Skin epidermis (tissue), 12 donors: ENCODE measurements around the gene LIM2.

Source experiments
- H3K27ac ChIP-seq, 21 experiments: fragments of 200-600 bp; sonication (generic) in 11 of 21; one replicate each; pipeline ENCODE4 v1.5.0; 2020; ENCODE audit warnings: mild to moderate bottlenecking in 3 of 21, inconsistent platforms in 2 of 21, moderate library complexity in 2 of 21
- H3K4me3 ChIP-seq, 7 experiments: fragments of 200-600 bp; sonication (generic) in 2 of 7; one replicate each; pipeline ENCODE4 v1.5.0; 2020; ENCODE audit warnings: inconsistent platforms in 2 of 7, mild to moderate bottlenecking in 2 of 7, moderate library complexity in 1 of 7

The LIM2 gene

DNA sequence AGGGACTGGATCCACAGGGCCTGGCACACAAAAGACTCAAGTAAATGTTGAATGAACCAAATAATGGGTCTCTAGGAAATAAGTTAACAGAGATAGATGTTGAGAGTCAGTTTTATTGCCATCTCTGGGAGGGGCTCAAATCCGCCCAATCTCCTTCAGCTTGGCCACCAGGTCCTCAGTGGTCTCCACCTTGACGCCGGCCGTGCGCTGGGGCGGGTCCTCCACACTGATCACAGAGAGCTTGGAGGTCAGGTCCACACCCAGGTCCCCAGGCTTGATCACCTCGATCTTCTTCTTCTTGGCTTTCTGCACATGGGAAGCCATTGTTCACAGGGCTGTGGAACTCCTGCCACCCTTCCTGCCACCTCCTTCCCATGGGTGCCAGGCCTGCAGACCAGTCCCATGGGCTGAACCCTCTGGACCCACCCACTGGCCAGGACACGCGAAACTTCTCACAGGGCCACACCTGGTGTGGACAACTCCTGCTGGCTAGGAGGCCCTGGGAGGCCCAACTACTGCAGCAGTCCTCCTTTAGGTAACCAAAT lies 42.6 kb downstream of the LIM2 start:
- Histone ChIP-seq H3K4me3 (no peak overlapping the region), H3K27ac (no peak overlapping the region)

DNA sequence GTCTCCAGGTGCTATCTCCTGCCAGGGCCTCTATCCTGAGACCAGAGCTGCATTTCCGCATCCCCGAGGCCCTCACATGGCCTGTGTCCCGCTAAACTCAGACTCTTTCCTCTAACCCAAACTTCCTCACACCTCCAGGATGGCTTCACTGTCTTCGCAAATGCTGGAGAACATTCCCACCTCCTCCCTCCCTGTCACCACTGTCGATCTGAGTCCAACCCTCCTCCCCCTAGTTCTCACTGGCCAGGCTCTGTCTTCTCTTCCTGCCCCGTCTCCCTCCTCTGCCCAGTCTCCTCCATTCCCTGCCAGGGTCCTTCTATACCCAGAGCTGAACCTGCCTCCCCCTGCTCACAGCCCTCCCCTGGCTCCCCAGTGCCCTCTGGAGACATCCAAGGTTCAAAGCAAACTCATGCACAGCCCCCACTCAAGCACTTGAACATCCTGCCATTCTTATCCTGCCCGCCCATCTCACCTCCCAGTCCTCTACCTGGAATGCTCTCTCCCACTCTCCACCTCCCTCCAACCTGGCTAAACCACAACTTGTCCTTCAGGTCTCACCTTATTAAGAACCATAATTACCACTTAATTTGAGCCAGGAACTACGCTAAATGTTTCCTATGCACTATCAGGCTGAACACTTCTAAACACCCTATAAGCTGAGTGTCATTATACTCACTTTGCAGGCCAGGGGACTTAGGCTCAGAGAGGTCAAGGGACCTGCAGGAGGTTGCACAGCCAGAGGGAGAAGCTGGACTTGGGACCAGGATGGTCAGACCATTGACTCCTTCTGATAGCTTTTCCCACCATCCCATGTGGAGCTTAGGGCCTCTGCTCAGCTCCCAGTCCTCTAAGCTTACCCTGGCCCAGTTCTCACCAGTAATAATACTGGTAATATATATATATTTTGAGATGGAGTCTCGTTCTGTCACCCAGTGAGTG lies 44.9 kb downstream of the LIM2 start:
- H3K27ac ChIP-seq, result peak overlapping the region in 1 of 21 experiments; percentile 15
- no peak overlapping the region for H3K4me3 ChIP-seq

DNA sequence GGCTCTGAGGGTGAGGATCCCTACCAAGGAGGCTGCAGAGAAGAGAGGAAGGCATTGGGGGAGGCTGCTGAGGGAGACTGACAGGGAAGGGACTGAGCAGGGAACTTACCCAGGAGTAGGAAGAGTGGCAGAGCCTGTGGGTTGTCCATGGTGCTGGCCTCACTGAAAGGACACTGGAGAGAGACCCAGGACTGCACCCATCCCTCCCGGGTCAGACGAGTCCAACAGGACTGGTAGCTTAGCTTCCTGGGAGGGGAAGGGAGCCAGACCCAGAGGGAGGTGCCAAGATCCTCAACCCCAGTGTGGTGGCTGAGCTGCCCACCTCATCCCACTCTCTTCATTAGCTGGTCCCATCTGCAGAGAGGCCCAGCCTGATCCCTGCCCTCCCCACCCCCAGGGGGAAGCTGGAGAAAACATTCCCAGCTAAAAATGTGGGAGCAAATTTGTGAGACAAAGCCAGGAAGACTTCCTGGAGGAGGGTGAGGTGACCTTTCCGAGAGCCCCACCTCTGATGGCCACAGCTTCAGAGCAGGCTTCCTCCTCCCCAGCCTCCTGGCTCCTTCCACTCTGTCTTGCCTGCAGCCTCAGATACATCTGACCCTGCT lies 45.7 kb downstream of the LIM2 start, which contains the start of gene VSIG10L:
VSIG10L (minus strand) TSS at position 164 of the 605 bp plus-strand sequence; CDS start at position 149, 15 bp downstream.
- Histone ChIP-seq H3K4me3 (peak within 1 kb of the TSS in 3 of 7 experiments; percentile 4 to 69 (median 47)), H3K27ac (peak within 1 kb of the TSS in 11 of 21 experiments; percentile 5 to 63 (median 31))

DNA sequence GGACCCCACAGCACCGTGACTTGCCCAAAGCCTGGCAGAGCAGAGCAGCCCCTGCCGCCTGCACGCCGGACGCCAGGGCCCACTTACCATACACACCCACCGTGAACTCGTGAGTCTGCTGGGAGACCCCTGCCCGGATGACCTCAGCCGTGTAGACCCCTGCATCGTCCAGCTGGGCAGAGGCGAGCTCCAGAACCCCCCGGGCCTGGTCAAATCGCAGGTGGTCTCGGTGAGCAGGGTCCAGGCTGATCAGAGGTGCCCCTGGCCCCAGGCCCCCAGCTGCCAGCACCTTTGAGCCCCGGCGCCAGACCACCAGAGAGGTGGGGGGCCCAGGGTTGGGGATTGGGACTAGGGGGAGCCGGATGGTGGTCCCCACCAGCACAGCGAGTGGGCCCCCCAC lies 46.7 kb downstream of the LIM2 start:
- Histone ChIP-seq H3K27ac (peak overlapping the region in 5 of 21 experiments; percentile 31 to 75 (median 46)), H3K4me3 (peak overlapping the region in 2 of 7 experiments; percentile 47 to 69)

DNA sequence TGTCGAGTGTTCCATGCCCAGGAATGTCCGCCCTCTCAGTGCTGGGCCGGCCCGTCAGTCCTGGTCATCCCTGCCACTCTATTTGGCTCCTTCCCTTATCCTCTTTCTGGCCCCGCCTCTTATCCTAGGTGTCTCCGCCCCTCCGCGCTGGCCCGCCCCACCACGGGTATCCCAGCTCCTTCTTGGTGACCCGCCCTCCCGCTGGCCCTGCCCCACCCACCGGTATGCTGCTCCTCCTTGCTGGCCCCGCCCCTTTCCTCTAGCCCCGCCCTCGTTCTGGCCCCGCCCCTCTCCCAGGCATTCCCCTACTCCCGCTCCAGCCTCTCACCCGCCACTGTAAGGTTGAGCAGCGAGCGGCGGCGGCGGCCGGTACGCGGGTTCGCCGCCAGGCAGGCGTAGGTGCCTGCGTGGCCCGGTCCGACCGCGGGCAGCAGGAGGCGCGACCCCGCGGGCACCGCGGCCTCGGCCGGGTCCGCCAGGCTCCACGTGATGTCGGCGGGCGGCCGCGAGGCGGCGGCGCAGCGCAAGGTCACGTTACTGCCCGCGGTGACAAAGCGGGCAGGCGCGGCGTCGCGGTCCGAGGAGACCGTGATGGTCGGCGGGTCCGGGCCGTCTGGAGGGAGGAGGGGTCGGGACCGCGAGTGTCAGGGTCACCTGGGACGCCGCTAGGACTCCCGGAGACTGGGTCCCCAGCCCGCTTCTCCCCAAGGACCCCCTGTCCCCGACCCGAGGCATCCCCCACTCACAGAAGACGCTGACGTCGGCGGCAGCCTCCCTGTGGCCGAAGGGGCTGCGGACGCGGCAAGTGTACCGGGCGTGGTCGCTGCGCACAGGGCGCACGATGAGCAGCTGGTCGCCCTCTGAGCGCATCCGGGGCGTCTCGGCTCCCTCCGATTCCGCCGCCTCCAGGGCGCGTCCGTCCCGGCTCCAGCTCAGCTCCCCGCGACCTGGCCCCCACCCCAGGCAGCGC lies 47.8 kb downstream of the LIM2 start:
- H3K4me3 ChIP-seq, result peak overlapping the region; percentile 38 to 69 (median 60)
- H3K27ac ChIP-seq, result peak overlapping the region in 17 of 21 experiments; percentile 21 to 79 (median 55)

DNA sequence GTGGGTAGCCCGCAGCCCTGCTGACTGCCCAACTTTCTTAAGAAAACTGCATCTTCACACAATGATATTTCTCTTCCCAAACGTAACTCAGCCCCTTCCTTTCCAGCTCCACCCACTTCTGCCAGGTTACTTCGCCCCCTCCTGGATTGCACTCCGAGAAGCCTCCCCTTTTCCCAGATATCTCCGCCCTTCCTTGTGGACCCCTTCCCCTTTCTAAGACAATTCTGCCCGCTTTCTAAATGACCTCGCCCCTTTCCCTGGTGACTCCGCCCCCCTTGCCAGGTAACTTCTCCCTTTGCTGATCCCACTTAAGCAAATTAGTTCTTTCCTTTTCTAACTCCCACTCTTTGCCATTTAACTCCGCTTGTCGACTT lies 48.5 kb downstream of the LIM2 start:
- Histone ChIP-seq H3K27ac (peak overlapping the region in 6 of 21 experiments; percentile 12 to 75 (median 55)), H3K4me3 (peak overlapping the region; percentile 38 to 69 (median 60))

DNA sequence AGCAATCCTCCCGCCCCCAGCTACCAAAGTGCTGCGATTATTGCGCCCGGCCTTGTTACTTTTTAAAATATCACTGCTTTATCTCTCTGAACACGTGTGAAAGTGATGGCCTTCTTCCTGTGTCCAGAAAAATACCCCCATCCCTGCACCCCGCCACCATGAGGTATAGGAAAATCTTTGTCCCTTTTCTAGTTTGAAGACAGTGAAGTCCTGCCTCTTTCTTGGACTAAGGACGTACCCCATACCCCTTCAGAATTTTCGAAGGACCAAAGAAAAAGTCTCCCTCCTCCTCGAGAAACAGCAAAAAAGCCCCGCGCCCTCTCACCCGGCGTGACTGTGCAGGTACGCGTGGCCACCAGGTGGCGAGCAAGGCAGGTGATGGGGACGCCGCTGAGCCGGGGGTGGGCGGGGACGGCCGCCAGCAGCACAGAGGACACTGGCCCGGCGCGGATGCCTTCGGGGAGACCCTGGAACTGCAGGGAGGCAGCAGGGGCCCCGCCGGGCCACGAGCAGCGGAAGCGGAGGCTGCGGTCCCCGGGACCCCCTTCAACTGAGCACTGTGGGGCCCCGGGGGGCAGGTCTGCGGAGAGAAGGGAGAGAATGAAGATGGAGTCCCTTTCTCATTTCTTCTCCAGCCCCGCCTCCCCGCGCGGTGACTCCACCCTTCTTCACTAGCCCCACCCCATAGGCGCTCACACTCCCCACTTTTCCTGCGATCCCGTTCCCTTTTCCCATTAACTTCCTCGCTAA lies 49.0 kb downstream of the LIM2 start:
- Histone ChIP-seq H3K4me3 (peak overlapping the region; percentile 38 to 69 (median 60)), H3K27ac (peak overlapping the region in 7 of 21 experiments; percentile 12 to 75 (median 50))

DNA sequence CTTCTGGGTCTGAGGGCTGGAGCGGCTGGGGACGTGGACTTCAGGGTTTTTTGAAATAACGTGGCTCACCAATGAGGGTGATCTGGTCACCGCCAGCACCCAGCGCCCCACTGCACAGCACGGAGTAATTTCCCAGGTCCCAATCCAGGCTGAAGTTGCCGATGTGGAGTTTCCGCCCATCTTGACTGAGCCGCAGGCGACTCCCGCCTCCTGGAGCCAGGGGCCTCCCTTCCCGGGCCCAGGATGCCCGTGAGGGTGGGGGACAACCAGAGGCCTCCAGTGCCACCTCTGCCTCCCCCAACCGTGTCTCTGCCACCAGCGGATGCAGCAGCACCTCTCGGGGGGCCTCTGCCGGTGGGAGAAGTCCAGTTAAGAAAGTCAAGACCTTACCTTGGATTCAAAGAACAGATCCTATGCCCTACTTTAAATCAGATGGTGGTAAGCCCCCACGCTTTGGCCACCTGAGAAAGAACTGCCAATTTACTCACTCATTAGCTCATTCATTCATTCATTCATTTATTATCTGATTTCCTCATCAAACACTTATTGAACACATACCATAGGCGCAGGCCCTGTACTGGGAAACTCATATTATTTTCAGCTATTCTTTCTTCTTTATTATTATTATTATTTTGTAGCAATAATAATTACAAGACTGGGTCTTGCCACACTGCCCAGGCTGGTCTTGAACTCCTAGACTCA lies 49.8 kb downstream of the LIM2 start:
- H3K27ac ChIP-seq, result peak overlapping the region in 1 of 21 experiments; percentile 75
- no peak overlapping the region for H3K4me3 ChIP-seq

DNA sequence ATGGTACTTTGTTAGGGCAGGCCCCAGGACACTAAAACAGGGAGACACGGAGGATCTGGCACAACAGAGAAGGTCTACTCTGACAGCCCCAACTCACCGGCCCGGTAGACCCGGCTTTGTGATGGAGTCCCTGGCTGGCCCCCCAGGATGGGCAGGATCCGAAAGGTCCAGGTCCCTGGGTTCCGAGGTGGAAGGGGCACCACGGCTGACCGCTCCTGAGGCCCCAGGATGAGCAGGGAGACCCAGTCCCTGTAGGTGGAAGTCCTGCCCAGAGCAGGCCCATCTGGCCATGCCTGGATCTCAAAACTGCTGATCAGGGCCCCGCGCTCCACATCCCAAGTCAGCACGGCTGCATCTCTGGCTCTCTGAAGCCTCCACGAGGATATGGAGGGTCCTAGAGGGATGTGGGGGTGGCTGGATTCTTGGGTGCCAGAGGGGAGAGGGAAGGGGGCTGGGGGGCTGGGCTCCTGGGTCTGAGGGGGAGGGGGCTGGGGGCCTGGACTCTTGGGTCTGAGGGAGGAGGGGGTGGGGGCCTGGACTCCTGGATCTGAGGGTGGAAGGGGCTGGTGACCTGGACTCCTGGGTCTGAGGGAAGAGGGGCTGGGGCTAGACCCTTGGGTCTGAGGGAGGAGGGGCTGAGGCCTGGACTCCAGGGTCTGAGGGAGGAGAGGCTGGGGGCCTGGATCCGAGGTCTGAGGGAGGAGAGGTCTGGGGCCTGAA lies 50.5 kb downstream of the LIM2 start:
- no peak overlapping the region for H3K27ac ChIP-seq
- no peak overlapping the region for H3K4me3 ChIP-seq

DNA sequence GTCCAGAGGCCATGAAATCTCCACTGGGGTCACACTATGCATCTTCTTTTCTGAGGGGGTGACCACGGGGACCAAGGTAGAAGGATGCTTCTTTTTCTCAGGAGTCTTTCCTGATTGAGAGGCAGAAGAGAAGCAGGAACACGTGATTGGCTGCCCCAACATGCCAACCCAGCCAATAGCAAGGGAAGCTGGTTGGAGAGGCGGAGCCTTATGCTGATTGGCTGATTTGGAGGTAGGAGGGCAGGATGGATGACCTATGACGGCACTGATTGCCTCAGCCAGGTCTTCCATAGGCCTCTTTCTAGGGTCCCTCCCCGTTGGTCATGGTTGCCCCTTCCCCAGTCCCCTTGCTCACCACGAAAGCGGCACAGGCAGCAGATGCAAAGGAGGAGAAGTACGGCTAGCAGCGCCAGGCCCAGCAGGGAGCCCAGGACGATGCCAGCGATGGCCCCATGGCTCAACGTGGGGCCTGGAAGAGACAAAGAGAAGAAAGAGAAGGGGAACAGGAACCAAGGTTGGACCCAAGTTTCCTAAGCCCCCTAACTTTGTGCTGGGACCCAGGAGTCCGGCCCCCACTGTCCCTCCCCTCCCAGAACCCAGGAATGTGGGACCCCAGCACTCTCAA lies 53.8 kb downstream of the LIM2 start:
- H3K4me3 ChIP-seq, result no peak overlapping the region
- no peak overlapping the region for H3K27ac ChIP-seq

DNA sequence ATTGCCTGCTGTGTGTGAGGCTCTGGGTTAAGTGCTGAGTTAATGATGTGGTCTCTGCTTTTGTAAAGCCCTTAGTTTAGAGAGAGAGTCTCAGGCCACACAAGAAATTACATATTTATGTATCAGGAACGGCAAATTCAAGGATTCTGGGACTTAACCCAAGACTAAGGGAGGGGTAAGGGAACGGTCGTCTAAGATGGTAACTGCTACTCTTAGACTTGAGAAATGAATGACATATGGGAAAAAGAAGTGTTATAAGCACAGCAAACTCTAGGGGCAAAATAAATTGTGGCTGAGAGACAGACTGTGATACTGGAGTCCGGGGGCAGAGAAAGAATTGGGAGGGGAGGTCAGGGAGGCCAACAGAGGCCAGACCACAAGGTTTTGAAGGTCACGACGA lies 56.1 kb downstream of the LIM2 start:
- no peak overlapping the region for H3K4me3 ChIP-seq
- H3K27ac ChIP-seq, result no peak overlapping the region

DNA sequence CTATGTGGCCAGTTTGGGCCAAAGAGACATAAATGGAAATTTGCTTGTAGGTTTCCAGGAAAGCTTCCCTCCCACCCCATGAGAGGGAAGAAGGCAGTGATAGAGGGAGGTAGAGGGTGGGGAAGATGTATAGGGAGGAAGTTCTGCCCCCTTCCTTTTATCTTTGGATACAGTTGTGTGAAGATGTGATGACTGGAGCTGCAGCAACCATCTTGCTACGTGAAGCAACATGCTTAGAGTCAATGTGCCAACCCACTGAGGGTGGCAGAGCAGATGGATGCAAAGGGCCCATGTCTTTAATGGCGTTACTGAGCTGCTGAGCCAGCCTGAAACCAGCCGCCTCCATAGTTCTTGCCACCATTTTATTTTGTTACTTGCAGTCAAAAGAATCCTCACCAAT lies 56.6 kb downstream of the LIM2 start:
- H3K4me3 ChIP-seq, result no peak overlapping the region
- no peak overlapping the region for H3K27ac ChIP-seq

DNA sequence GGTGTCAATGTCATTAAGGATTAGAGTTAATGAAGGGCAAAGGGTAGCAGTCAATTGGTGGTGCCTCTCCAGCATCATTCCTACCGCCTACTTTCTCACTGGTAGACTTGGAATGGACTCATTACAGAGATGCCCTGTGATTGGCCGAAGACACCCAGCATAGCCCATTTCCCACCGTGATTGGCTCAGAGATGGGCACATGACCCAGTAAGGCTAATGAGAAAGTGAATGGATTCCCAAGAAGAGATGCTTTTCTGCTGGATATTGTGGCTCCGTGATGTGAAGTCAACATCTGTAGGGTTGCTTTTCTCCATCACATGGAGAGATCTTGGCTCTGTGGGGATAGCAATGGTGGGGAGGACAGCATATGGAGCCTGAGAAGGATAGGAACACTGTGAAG lies 57.4 kb downstream of the LIM2 start:
- H3K27ac ChIP-seq, result no peak overlapping the region
- no peak overlapping the region for H3K4me3 ChIP-seq
